ENCODE data around the gene FKBP8.

FKBP8 gene

GRCh38 chr19:18508585-18508984 lies 34.8 kb downstream of the FKBP8 start:
- Histone ChIP-seq H3K4me3 (replicated peaks; ENCODE audit: insufficient read depth, low read length) (no peak overlapping the region), H3K27ac (replicated peaks) (no peak overlapping the region), H3K27me3 (ENCODE audit: insufficient read depth, poor library complexity, severe bottlenecking) (no peaks in the 10 kb centered on the region)
- no peak for DNase-seq (ENCODE audit: low read depth in 1 of 2, low spot score in 1 of 2)
- no peak for TF ChIP-seq CTCF (IDR thresholded peaks at IDR 0.05; ENCODE audit: insufficient read depth, low read length)
- TF ChIP-seq REST (IDR thresholded peaks at IDR 0.05; ENCODE audit: insufficient replicate concordance, low read depth), result no peak
- TF ChIP-seq SPI1 (IDR thresholded peaks at IDR 0.05; ENCODE audit: borderline replicate concordance, low read depth), result no peak
- TF ChIP-seq GABPA (IDR thresholded peaks at IDR 0.05; ENCODE audit: low read depth), result no peak
- no peak for TF ChIP-seq POLR2AphosphoS5 (IDR thresholded peaks at IDR 0.05; ENCODE audit: low read depth)

GRCh38 chr19:18507727-18508440 lies 35.5 kb downstream of the FKBP8 start:
- DNase-seq (ENCODE audit: low read depth in 1 of 2, low spot score in 1 of 2), result no peak
- TF ChIP-seq GABPA (IDR thresholded peaks at IDR 0.05; ENCODE audit: low read depth) (no peak), POLR2AphosphoS5 (IDR thresholded peaks at IDR 0.05; ENCODE audit: low read depth) (no peak), REST (IDR thresholded peaks at IDR 0.05; ENCODE audit: insufficient replicate concordance, low read depth) (no peak), SPI1 (IDR thresholded peaks at IDR 0.05; ENCODE audit: borderline replicate concordance, low read depth) (no peak), CTCF (IDR thresholded peaks at IDR 0.05; ENCODE audit: insufficient read depth, low read length) (no peak)
- no peak overlapping the region for H3K4me3 ChIP-seq (replicated peaks; ENCODE audit: insufficient read depth, low read length)
- H3K27me3 ChIP-seq (ENCODE audit: insufficient read depth, poor library complexity, severe bottlenecking), result no peaks in the 10 kb centered on the region
- no peak overlapping the region for H3K27ac ChIP-seq (replicated peaks)

- TF ChIP-seq REST (IDR thresholded peaks at IDR 0.05; ENCODE audit: insufficient replicate concordance, low read depth) (no peak), POLR2AphosphoS5 (IDR thresholded peaks at IDR 0.05; ENCODE audit: low read depth) (no peak), SPI1 (IDR thresholded peaks at IDR 0.05; ENCODE audit: borderline replicate concordance, low read depth) (no peak), CTCF (IDR thresholded peaks at IDR 0.05; ENCODE audit: insufficient read depth, low read length) (no peak), GABPA (IDR thresholded peaks at IDR 0.05; ENCODE audit: low read depth) (no peak)
- DNase-seq (ENCODE audit: low read depth in 1 of 2, low spot score in 1 of 2), result no peak
- Histone ChIP-seq H3K4me3 (replicated peaks; ENCODE audit: insufficient read depth, low read length) (no peak overlapping the region), H3K27ac (replicated peaks) (no peak overlapping the region; the same call in 1 of the 2 replicates), H3K27me3 (ENCODE audit: insufficient read depth, poor library complexity, severe bottlenecking) (no peaks in the 10 kb centered on the region)
These were observed 36.2 kb downstream of the FKBP8 start for GRCh38 chr19:18507021-18507726.

All from HL-60 (cell line).